ENCODE measurements around the gene EMILIN3. TPM values are rescaled to one million over a fixed set of nuclear protein-coding genes. Genes with fewer than 3 reads are reported as not detected.

EMILIN3 gene
- total and polyA plus RNA-seq, 2 of the 4 experiments (the other 2 are of a cell fraction) = under 0.01 to 0.07 TPM

DNA sequence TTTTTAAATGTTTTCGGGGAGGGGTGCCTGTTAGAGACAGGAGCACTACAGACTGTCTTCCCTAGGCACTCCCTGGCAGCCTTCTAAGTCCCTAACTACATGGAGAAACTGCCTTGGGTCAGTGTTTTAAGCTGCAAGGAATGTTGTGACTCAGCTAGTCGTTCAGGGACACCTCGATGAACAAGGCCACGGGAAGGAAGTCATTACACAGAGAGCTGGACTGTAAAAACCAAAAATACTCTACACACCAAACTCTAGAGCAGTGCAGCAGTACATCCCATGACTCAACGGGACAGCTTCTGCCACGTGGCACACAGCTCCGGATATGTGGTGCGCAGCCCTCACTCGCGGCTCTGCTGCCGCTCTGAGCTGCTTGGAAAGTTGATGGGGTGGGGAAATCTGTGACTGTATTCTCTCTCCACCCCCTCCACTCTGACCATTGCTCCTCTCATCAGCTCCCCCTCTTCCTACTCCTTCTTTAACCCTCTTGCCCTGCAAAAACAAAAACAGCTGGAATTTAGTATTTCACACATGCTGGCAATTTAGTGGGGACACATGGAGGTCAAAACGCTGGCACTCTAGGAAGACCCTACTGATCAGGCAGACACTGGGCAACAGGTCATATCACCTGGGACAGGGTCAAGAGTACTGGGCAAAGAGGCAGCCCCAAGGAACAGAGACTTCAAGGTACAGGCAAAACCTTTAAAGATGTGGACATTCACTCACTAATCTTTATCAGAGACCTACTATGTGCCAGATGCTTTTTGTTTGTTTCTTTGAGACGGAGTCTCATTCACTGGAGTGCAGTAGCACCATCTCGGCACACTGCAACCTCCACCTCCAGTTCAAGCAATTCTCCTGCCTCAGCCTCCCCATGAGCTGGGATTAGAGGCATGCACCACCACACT is 36.9 kb downstream of the EMILIN3 start (continued):
- TF ChIP-seq USF2 (IDR thresholded peaks at IDR 0.05; ENCODE audit: low read depth, low read length) = peak; percentile 90
- peak; percentile 47; the same call in 1 of the 2 replicates for TF ChIP-seq MAFK (IDR thresholded peaks at IDR 0.05; ENCODE audit: low read depth, low read length)

GRCh38 chr20:41327178-41327577 is 39.4 kb downstream of the EMILIN3 start:
- TF ChIP-seq USF2 (IDR thresholded peaks at IDR 0.05; ENCODE audit: low read depth, low read length) (no peak), POLR2A (IDR thresholded peaks at IDR 0.05; ENCODE audit: low read depth, low read length) (no peak), SMC3 (IDR thresholded peaks at IDR 0.05; ENCODE audit: low read depth, low read length) (no peak), MAFK (IDR thresholded peaks at IDR 0.05; ENCODE audit: low read depth, low read length) (no peak)
- TF ChIP-seq, protein P1, sequence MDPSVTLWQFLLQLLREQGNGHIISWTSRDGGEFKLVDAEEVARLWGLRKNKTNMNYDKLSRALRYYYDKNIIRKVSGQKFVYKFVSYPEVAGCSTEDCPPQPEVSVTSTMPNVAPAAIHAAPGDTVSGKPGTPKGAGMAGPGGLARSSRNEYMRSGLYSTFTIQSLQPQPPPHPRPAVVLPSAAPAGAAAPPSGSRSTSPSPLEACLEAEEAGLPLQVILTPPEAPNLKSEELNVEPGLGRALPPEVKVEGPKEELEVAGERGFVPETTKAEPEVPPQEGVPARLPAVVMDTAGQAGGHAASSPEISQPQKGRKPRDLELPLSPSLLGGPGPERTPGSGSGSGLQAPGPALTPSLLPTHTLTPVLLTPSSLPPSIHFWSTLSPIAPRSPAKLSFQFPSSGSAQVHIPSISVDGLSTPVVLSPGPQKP (IDR thresholded peaks at IDR 0.05; ENCODE audit: borderline replicate concordance, low read depth, low read length) = no peak

More at GRCh38 chr20:41327178-41327577, 39.4 kb downstream of the EMILIN3 start:
- no peak overlapping the region for H3K56ac ChIP-seq (ENCODE audit: extremely low read depth, insufficient read depth, low read length)
- peaks cover 5% of the 10 kb centered on the region for H3K9me1 ChIP-seq (ENCODE audit: insufficient read depth, low read length)
- H2AK9ac ChIP-seq (replicated peaks; ENCODE audit: low read depth, low read length, poor library complexity) = no peak overlapping the region
- 0 out of 4 replicates have a peak, but pooled peaks cover 0 to 8% of the 10 kb centered on the region in 2 experiments for H3K79me1 ChIP-seq (ENCODE audit: low read depth in 1 of 2, low read length in 2 of 2)
- intact Hi-C loops (cut with micrococcal nuclease) = loop anchor here (5.0 kb wide), 1 partner anchor 190 kb away; the partner anchor contains the start of gene PLCG1
- no peak overlapping the region for H3K9ac ChIP-seq (ENCODE audit: low read depth, low read length)
- H3K27me3 ChIP-seq (ENCODE audit: control insufficient read depth, insufficient read depth, low read length) = no peaks in the 10 kb centered on the region
- peak overlapping the region; percentile 69 for H2BK20ac ChIP-seq (ENCODE audit: low read depth, low read length)
- H3K36me3 ChIP-seq (ENCODE audit: control insufficient read depth, insufficient read depth, low read length) = no peaks in the 10 kb centered on the region
- peaks cover 14% of the 10 kb centered on the region for H3K4me1 ChIP-seq (ENCODE audit: control insufficient read depth, insufficient read depth, low read length)
- no peak overlapping the region for H2AFZ ChIP-seq (replicated peaks; ENCODE audit: low read length, poor library complexity)
- POLR2A ChIA-PET (ENCODE audit: unreplicated experiment) = no interaction called here
- H2BK5ac ChIP-seq (ENCODE audit: low read depth, low read length, poor library complexity, severe bottlenecking) = peak overlapping the region; percentile 55
- H3K14ac ChIP-seq (replicated peaks; ENCODE audit: low read depth, low read length) = peak overlapping the region; percentile 48; the same call in 1 of the 2 replicates
- peak overlapping the region; percentile 61 for H3K18ac ChIP-seq (ENCODE audit: low read depth, low read length)
- no peak overlapping the region for H3K4me2 ChIP-seq (ENCODE audit: low read depth, low read length)
- H4K8ac ChIP-seq (ENCODE audit: low read depth in 2 of 2, low read length in 2 of 2) = peak overlapping the region in 1 of 2 experiments; percentile 59; a peak in 1 of 4 replicates
- peak overlapping the region; percentile 38; the same call in 1 of the 3 replicates for H2BK15ac ChIP-seq (ENCODE audit: low read depth, low read length)
- no peak overlapping the region; the same call in 1 of the 2 replicates for H3K23ac ChIP-seq (ENCODE audit: low read depth, low read length)
- H3K4me3 ChIP-seq (ENCODE audit: insufficient read depth, low read depth, low read length) = no peak overlapping the region
- H4K5ac ChIP-seq (ENCODE audit: low read depth, low read length) = peak overlapping the region; percentile 34
- CTCF ChIA-PET = interaction anchor here (0.6 kb wide), 1 partner anchor 39 kb away, joined by 3 read pairs; no protein-coding TSS in a partner anchor
- H3K9me3 ChIP-seq (ENCODE audit: control insufficient read depth, insufficient read depth, low read length) = no peaks in the 10 kb centered on the region
- H2AK5ac ChIP-seq (ENCODE audit: low read depth, low read length) = peak overlapping the region; percentile 31; the same call in 1 of the 2 replicates
- WGBS, 2 experiments (ENCODE audit: extremely low coverage in 2 of 2, insufficient read length in 1 of 2) = 100% methylated on average over 1 of the region's 5 CpGs; no CpG with 5 or more reads in 1 of the 2 experiments
- peak overlapping the region; percentile 49; the same call in 1 of the 2 replicates for H4K91ac ChIP-seq (ENCODE audit: insufficient read depth, low read depth, low read length)
- dilution Hi-C loops (cut with HindIII; ENCODE audit: low sequenced_read_pairs, unreplicated experiment) = no loop called here
- no peaks in the 10 kb centered on the region for H4K20me1 ChIP-seq (ENCODE audit: insufficient read depth, low read length)
- in situ Hi-C loops (cut with MboI; ENCODE audit: low sequenced_read_pairs) = no loop called here
- BruUV-seq (replicated peaks) = no TSS peak
- ATAC-seq (ENCODE audit: low read depth) (no peak), DNase-seq (no peak)
- H3K27ac ChIP-seq (ENCODE audit: insufficient read depth, low read length) = peak overlapping the region; percentile 14; the same call in 1 of the 2 replicates
- H2BK120ac ChIP-seq (ENCODE audit: low read depth, low read length) = peak overlapping the region; percentile 11
- peak overlapping the region; percentile 24; the same call in 1 of the 2 replicates for H3K4ac ChIP-seq (ENCODE audit: low read depth, low read length)

Measured in IMR-90 (cell line).